Mucosa of stomach (tissue), 1 donor: ENCODE results near the gene PLAGL2.
"Not testable (repeated sequence)": the region's sequence is repeated elsewhere in the genome, so short reads cannot be mapped to it uniquely, and the experiment has no call there.

Experiments
- H3K27me3 ChIP-seq: one replicate; pipeline ENCODE4 v1.7.0; 2013; ENCODE audit warnings: mild to moderate bottlenecking, low read length; ENCODE audit not compliant: control insufficient read depth, insufficient read depth
- H3K36me3 ChIP-seq: one replicate; pipeline ENCODE4 v1.7.0; 2013; ENCODE audit warnings: low read length; ENCODE audit not compliant: control insufficient read depth, insufficient read depth
- H3K4me1 ChIP-seq: one replicate; pipeline ENCODE4 v1.7.0; 2013; ENCODE audit warnings: mild to moderate bottlenecking, low read length; ENCODE audit not compliant: control insufficient read depth, insufficient read depth
- H3K4me3 ChIP-seq: one replicate; pipeline ENCODE4 v1.7.0; 2013; ENCODE audit warnings: low read length
- H3K9ac ChIP-seq: one replicate; pipeline ENCODE4 v1.7.0; 2013; ENCODE audit warnings: mild to moderate bottlenecking, low read length, moderate library complexity
- H3K9me3 ChIP-seq: one replicate; pipeline ENCODE4 v1.7.0; 2013; ENCODE audit warnings: mild to moderate bottlenecking, low read length, moderate library complexity; ENCODE audit not compliant: control insufficient read depth
- donor health status: Pancreatic carcinoma.

Gene PLAGL2

GRCh38 chr20:32206760-32207625 lies 550 bp downstream of the PLAGL2 start:
- Histone ChIP-seq H3K9ac (peak overlapping the region; percentile 96), H3K4me3 (peak overlapping the region; percentile 81), H3K9me3 (no peaks in the 10 kb centered on the region), H3K27me3 (no peaks in the 10 kb centered on the region), H3K36me3 (no peaks in the 10 kb centered on the region), H3K4me1 (peaks cover 57% of the 10 kb centered on the region)

DNA sequence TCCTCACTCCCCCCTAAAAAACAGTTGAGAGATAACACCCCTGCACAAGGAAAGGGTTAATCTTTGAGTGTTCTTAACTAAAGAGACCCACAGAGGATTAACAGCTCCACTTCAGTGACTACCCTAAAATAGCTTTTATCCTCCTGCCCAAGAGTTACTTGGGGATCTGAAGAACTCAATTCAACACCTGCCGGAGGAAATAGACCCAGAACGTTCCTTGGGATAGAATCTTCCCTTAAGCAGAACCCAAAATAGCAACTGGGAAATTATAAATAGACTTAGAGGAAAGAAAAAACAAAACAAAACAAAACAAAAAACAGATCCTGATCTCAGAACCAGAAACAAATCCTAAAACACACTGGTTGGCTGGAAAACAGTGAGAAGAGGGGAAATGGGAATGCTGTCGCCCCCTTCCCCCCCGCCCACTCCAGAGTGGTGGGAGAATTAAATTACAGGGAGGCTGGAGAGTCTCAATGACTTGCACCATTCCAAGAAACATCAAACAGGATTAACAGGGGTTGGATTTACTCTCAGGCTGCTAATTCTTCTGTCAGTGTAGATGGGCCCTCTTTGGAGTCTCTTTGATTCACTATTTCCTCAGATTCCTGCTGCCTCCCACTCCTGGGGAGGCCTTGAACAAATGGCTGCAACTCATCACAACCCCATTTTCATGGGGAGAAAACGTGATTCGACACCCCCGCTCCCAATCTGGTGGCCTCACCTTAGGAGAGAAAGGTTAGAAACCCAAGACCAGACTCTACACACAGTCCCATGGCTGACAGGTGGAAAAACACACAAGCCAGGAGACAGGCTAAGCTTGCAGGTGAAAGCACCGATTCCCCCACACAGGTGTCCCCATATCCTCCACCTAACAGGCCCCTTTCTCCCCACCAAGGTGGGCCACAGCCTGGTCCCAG lies 1.4 kb downstream of the PLAGL2 start:
- Histone ChIP-seq H3K27me3 (no peaks in the 10 kb centered on the region), H3K4me3 (peak overlapping the region; percentile 81), H3K9ac (peak overlapping the region; percentile 96), H3K36me3 (no peaks in the 10 kb centered on the region), H3K4me1 (peaks cover 57% of the 10 kb centered on the region), H3K9me3 (no peaks in the 10 kb centered on the region)

DNA sequence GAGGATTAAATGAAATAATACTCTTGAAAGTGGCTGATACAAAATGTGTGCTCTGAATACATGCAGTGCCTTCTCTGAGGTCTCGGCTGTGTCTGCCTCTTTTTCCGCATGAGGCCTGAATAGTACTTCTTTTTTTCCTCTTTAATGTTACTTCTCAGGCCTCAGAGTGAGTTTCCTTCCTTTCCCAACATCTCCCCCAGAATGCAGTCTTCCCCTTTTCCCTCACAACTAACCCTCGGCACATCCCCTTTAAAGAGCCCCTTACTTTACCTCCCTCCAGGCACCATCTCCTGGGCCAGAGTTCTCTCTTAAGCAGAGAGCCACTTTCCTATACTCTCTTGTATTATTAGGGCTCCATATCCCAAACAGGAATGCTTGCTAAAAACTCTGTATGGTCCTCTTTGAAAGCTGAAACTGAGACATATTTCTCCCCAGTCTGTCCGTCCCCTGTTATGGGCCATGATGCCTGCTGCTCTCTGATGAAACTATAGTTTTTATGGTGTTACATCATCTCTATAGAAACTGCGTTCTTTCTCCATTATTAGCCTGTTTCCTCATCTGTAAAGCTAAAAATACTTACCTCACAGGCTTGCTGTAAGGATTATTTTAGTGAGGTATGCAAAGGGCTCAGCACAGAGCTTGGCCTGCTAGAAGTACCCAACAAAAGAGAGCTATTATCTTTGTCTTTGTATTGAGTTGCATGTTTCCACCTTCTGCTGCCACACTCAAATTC lies 2.3 kb downstream of the PLAGL2 start:
- no peaks in the 10 kb centered on the region for H3K27me3 ChIP-seq
- H3K9ac ChIP-seq, result peak overlapping the region; percentile 96
- H3K36me3 ChIP-seq, result no peaks in the 10 kb centered on the region
- peaks cover 57% of the 10 kb centered on the region for H3K4me1 ChIP-seq
- no peak overlapping the region for H3K4me3 ChIP-seq
- no peaks in the 10 kb centered on the region for H3K9me3 ChIP-seq

GRCh38 chr20:32204205-32205109 lies 3.1 kb downstream of the PLAGL2 start:
- H3K4me1 ChIP-seq, result peaks cover 57% of the 10 kb centered on the region
- H3K9me3 ChIP-seq, result no peaks in the 10 kb centered on the region
- no peak overlapping the region for H3K4me3 ChIP-seq
- peak overlapping the region; percentile 96 for H3K9ac ChIP-seq
- H3K36me3 ChIP-seq, result no peaks in the 10 kb centered on the region
- H3K27me3 ChIP-seq, result no peaks in the 10 kb centered on the region

DNA sequence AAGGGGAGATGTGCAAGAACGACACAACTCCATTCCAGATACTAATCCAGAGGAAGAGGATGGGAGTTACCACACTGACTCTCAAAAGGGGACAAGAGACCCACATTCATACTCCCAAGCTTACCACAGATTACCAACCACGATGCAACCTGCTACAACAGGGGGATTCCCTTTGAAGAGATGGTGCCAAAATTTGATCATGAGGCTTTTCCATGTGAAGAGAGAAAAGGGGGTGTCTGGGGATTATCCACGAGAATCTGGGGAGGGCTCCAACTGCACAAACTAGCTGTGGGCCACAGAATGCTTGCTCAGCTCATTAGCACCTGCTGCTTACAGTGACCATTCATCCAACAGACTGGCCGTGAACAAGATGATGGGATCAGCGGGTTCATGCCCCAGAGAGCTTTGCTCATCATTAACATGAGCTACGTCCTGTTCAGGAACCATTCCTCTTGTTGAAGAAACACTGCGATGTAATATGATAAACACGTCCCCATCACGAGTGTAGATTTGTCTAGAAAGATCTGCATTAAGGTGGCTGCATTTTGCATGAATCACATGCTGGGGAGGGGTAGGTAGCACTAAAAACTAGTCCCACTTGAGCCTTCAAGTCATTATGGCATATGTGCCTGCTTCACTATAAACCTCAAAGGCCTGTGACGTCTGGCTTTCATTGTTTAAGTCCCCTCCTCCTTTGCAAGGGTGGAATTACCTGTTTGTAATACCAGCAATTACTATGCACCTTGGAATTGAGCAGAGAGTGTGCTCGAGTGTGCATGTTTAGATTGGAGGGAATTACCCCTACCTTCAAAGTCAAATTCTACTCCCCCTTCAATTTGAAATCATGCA lies 4.0 kb downstream of the PLAGL2 start:
- Histone ChIP-seq H3K4me1 (peaks cover 65% of the 10 kb centered on the region), H3K4me3 (no peak overlapping the region), H3K9ac (peak overlapping the region; percentile 96), H3K9me3 (no peaks in the 10 kb centered on the region), H3K27me3 (no peaks in the 10 kb centered on the region), H3K36me3 (no peaks in the 10 kb centered on the region)

DNA sequence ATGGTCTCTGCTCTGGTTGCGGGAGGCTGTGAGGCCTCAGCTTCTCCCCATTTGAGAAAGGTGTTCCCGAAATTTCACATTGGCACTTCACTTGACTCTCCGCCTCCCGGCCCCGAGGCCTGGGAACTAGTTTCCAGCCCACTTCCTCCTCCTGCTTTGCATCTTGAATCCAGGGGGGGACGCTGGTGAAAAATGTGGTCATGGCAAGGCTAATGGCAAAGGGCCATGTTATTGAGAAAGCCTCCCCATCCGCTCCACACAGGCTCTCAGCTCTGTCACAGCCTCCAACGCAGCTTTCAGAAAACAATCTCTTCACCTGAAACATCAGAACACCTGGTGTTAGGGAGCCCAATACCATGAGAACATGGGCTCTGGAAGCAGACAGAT lies 5.6 kb downstream of the PLAGL2 start:
- H3K27me3 ChIP-seq, result no peaks in the 10 kb centered on the region
- H3K36me3 ChIP-seq, result peaks cover 3% of the 10 kb centered on the region
- H3K4me3 ChIP-seq, result no peak overlapping the region
- no peaks in the 10 kb centered on the region for H3K9me3 ChIP-seq
- peaks cover 61% of the 10 kb centered on the region for H3K4me1 ChIP-seq
- H3K9ac ChIP-seq, result no peak overlapping the region

DNA sequence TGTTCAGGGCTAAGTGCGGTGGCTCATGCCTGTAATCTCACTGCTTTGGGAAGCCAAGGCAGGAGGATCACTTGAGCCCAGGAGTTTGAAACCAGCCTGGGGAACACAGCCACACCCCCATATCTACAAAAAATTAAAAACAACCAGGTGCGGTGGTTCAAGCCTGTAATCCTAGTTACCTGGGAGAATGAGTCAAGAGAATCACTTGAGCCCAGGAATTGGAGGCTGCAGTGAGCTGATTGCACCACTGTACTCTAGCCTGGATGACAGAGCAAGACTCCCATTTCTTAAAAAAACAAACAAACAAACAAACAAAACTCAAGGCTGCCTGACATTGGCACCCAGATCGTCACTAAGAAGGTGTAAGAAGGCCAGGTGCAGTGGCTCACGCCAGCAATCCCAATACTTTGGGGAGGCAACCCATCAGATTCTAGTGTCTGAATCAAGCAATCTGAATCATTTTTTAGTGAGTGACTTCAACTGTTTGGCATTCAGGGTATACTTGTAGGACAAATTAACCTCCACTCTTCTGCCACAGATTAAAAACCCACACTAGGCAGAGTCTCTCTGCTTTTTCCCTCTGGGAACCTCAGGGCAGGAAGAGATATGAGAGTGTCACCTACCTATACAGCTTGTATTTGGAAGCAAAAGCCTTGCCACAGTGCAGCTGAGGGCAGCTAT lies 6.1 kb downstream of the PLAGL2 start:
- Histone ChIP-seq H3K27me3 (no peaks in the 10 kb centered on the region), H3K4me3 (no peak overlapping the region), H3K9me3 (no peaks in the 10 kb centered on the region), H3K4me1 (peaks cover 56% of the 10 kb centered on the region), H3K9ac (no peak overlapping the region), H3K36me3 (peaks cover 5% of the 10 kb centered on the region)

DNA sequence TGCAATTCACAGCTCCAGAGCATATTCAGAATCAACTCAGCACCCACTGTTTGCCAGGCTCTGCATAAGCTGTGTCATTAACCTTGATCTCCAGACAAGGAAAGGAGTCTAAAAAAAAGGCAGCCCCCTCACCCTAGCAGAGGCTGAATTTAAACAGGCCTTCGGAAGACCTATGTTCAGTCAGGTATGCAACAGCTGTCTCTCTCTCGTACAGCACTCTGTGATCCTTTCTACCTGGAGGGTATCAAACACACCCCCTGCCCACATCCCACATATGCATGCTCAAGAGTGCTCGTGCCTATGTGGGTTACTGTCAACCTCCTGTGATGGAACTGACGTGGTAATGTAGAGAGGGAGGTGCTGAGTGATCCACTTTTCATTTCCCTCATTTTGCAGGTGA lies 8.5 kb downstream of the PLAGL2 start:
- no peaks in the 10 kb centered on the region for H3K9me3 ChIP-seq
- H3K4me1 ChIP-seq, result peaks cover 44% of the 10 kb centered on the region
- H3K36me3 ChIP-seq, result peaks cover 16% of the 10 kb centered on the region

GRCh38 chr20:32197136-32197535 lies 10.4 kb downstream of the PLAGL2 start:
- H3K9me3 ChIP-seq, H3K27me3 ChIP-seq, H3K9ac ChIP-seq, H3K4me3 ChIP-seq: not testable (repeated sequence)
- Histone ChIP-seq H3K4me1 (peaks cover 26% of the 10 kb centered on the region), H3K36me3 (peaks cover 16% of the 10 kb centered on the region)

More for the DNA sequence above, 8.5 kb downstream of the PLAGL2 start:
- Histone ChIP-seq H3K9ac (no peak overlapping the region), H3K27me3 (no peaks in the 10 kb centered on the region), H3K4me3 (no peak overlapping the region)

GRCh38 chr20:32196613-32197012 lies 10.9 kb downstream of the PLAGL2 start:
- Histone ChIP-seq H3K36me3 (peaks cover 16% of the 10 kb centered on the region), H3K4me1 (peaks cover 26% of the 10 kb centered on the region)
- not testable (repeated sequence) for H3K9ac ChIP-seq, H3K9me3 ChIP-seq, H3K4me3 ChIP-seq, H3K27me3 ChIP-seq
